BJ (cell line): ENCODE data around the gene ZFR2. TPM values are rescaled to one million over a fixed set of nuclear protein-coding genes. Genes with fewer than 3 reads are reported as not detected.

Source experiments
- CTCF ChIA-PET: fragments of 350-600 bp; formaldehyde crosslinking; extraction: SDS; loops from one replicate; lab custom pipeline; 2021; ENCODE audit warnings: antibody characterized with exemption, inconsistent platforms; lab: Yijun Ruan, JAX
- POLR2A ChIA-PET: fragments of 300-600 bp; sonication (Branson Sonifier 250); formaldehyde crosslinking; extraction: SDS; loops from one replicate; lab custom pipeline; 2021; ENCODE audit warnings: antibody characterized with exemption; lab: Charles Lee
- DNase-seq: peaks from one replicate; pipeline ENCODE4 v3.0.0-alpha.2; 2011; ENCODE audit warnings: low read depth
- H3K27me3 ChIP-seq: 2 replicates; pipeline ENCODE4 v1.6.0; 2011; ENCODE audit warnings: low read length; ENCODE audit not compliant: control insufficient read depth, insufficient read depth
- H3K36me3 ChIP-seq: 2 replicates; pipeline ENCODE4 v1.5.1; 2011; ENCODE audit warnings: low read length; ENCODE audit not compliant: control insufficient read depth, insufficient read depth
- H3K4me3 ChIP-seq: 2 replicates; pipeline ENCODE4 v1.5.1; 2011; ENCODE audit warnings: low read depth, mild to moderate bottlenecking, control low read depth, low read length
- polyA plus RNA-seq: library from polyadenylated mRNA; depleted of rRNA; stranded (reverse); fragments of >200 nt; gene quantifications from 2 replicates; pipeline ENCODE4 v1.2.3, GENCODE V29; 2011
- TF ChIP-seq, protein P1 (sequence below): IDR thresholded peaks from 2 replicates; pipeline ENCODE4 v1.5.1; 2011; ENCODE audit warnings: low read depth, mild to moderate bottlenecking, control low read depth, inconsistent platforms, low read length, moderate library complexity; ENCODE audit not compliant: insufficient read depth

Gene ZFR2
- polyA plus RNA-seq, 1 experiment: 0.15 TPM

DNA sequence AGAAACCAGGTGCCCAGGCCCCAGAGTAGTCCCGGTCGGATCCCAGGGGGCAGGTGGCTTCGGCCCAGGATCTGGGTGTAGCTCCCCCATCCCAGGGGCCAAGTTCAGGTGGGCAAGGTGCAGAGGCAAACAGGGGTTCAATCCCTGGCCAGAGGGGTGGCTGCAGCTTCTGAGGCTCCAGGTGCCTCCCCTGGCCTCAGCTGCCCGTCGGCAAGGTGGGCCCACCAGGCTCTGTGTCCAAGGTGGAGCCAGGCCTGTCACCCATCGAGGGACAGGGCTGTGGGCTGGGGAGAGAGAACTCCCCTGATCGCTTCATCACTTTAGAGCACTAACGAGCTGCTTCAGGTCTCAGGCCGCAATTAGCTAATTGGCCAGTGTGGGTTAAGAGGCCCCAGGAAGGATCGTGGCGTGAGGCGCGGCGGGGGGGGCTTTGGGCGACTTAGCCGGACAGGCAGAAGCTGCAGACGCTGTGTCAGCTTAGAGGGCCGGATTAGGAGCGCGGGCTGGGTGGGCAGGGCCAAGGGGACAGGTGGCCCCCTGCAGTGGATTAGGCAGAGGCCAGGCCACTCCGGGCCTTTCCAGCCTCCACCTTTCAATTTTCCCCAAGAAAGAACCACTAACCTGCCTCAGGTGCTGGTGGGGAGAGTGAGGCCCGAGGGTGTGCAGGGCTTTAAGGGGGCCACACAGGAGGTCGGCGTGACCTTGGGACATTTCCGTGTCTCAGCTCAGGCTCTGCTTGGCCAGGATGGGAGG, 94.0 kb downstream of the ZFR2 start:
- POLR2A ChIA-PET: no interaction called here
- H3K27me3 ChIP-seq: no peaks in the 10 kb centered on the region; the same call in 1 of the 2 replicates
- no peaks in the 10 kb centered on the region for H3K36me3 ChIP-seq
- H3K4me3 ChIP-seq: no peak overlapping the region
- no peak for DNase-seq
- CTCF ChIA-PET: no interaction called here
- TF ChIP-seq, protein P1, sequence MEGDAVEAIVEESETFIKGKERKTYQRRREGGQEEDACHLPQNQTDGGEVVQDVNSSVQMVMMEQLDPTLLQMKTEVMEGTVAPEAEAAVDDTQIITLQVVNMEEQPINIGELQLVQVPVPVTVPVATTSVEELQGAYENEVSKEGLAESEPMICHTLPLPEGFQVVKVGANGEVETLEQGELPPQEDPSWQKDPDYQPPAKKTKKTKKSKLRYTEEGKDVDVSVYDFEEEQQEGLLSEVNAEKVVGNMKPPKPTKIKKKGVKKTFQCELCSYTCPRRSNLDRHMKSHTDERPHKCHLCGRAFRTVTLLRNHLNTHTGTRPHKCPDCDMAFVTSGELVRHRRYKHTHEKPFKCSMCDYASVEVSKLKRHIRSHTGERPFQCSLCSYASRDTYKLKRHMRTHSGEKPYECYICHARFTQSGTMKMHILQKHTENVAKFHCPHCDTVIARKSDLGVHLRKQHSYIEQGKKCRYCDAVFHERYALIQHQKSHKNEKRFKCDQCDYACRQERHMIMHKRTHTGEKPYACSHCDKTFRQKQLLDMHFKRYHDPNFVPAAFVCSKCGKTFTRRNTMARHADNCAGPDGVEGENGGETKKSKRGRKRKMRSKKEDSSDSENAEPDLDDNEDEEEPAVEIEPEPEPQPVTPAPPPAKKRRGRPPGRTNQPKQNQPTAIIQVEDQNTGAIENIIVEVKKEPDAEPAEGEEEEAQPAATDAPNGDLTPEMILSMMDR: no peak

DNA sequence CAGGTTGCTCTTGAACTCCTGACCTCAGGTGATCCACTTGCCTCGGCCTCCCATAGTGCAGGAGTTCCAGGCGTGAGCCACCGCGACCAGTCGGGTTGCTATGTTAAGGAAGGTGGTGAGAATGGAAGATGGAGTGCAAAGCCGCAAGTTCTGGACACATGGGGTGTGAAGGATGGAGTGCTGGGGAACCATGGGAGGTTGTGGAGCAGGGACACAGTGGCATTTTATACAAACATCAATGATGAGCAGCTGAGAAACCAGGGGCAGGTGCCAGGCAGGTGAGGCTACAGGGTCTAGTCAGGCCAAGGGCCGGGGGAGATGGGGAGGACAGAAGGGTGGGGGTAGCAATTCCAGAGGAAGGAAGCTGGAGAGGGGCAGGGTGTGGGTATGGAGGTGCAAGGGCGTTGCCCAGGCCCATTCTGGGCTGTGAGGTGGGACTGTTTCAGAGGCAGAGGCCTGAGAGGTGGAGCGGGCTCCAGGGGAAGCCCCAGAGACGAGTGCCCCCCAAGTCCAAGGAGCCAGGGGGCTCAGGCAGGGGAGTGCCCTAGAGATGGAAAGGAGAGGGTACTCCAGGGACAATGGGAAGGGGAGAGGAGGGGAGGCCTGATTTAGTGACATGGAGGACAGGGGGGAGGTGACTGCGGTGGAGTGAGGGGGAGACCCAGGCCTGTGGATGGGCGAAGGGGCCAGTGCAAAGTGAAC, 94.9 kb downstream of the ZFR2 start:
- TF ChIP-seq, protein P1: no peak
- no peaks in the 10 kb centered on the region for H3K36me3 ChIP-seq
- DNase-seq: no peak
- POLR2A ChIA-PET: no interaction called here
- no peak overlapping the region for H3K4me3 ChIP-seq
- no peaks in the 10 kb centered on the region; the same call in 1 of the 2 replicates for H3K27me3 ChIP-seq
- CTCF ChIA-PET: interaction anchor here (1.9 kb wide), 1 partner anchor 23 kb away, joined by 3 read pairs; no protein-coding TSS in a partner anchor

DNA sequence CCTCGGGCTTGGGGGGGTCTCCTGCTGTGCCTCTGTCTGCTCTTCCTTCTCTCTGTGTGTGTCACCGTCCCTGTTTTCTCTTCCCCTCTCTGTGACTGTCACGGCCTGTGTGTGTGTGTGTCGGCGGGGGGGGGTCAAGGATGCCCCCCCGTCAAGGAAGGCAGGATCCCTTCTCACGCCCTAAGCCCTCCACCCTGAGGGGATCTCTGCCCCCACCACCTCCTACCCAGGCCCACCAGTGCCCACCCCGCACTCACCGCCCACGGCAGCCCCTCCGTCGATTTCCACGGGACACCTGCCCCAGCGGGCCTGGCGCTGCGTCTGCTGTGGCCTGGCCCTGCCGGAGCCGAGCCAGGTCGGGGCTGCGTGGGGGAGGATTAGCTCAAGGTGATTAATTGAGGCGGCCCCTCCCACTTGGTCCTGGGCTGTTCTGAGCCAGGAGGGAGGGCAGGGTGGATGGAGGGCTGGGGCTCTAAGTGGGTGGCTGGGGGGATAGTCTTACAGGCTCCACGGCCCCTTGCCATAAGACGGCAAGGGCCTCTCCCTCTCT, 96.9 kb downstream of the ZFR2 start, which contains the start of gene RAX2:
TSS of gene RAX2 (minus strand) at position 323 of the 550 bp plus-strand sequence. CDS start 486 bp downstream, outside the sequence.
- CTCF ChIA-PET: interaction anchor here (1.7 to 1.9 kb wide), 2 partner anchors 9 to 25 kb away, joined by 3 to 5 read pairs; partner anchors contain the start of gene MRPL54
- H3K4me3 ChIP-seq: no peak within 1 kb of the TSS
- POLR2A ChIA-PET: no interaction called here
- TF ChIP-seq, protein P1: no peak
- H3K27me3 ChIP-seq: no peaks in the 10 kb centered on the region; the same call in 1 of the 2 replicates
- H3K36me3 ChIP-seq: peaks cover 2% of the 10 kb centered on the region
- DNase-seq: no peak

DNA sequence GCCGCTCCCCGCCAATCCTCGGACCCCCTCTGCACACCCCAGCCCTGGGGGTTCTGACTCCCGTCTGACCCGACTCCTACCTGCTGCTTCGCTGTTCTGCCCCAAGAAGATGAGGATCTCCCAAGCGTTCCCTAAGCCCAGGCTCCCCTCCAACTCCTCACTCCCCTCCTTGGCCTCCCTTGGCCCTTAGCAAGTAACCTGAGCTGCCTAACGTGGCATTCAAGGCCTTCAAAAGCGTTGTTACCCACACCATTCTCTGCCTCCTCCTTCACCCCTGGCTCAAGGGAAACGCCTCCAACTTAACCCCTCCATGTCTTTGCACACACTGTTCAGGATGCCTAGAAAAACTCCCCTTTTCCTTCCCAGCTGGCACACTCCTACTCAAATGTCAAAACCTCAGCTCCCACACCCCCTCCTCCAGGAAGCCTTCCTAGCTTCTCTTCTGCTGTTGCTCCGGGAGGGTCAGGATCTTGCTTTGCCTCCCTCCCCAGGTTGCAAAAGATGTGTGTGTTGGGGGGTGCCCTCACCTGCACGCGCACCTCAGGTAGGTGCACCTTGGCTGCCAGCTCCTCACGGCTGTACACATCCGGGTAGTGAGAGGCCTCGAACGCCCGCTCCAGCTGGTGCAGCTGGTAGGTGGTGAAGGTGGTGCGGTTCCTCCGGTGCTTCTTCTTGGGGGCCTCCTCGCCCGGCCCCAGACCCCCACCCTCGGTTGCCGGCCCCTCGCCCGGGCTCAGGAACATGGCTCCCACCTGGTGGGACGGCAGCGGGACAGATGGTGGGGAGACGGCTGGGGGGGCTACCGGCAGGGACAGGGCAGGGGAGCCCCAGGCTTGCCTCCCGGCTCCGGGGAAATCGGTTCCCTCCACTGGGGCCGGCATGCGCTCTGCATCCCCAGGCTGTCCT, 97.6 kb downstream of the ZFR2 start:
- Histone ChIP-seq H3K36me3 (peaks cover 7% of the 10 kb centered on the region), H3K4me3 (no peak overlapping the region), H3K27me3 (no peaks in the 10 kb centered on the region; the same call in 1 of the 2 replicates)
- no peak for DNase-seq
- TF ChIP-seq, protein P1: no peak
- ChIA-PET CTCF (interaction anchor here (1.7 kb wide), 1 partner anchor 9 kb away, joined by 5 read pairs; the partner anchor contains the start of gene MRPL54), POLR2A (no interaction called here)
